K562 (cell line): ENCODE data around the gene USP51. TPM values are rescaled to one million over a fixed set of nuclear protein-coding genes. Genes with fewer than 3 reads are reported as not detected.
A peak's percentile ranks its signal among the peaks of the same experiment; 100 is the strongest.

Experiments
- ATAC-seq: fragments of 200-7000 bp; cut with Tn5 transposase; 3 replicates; pipeline ENCODE4 v1.9.1; 2020; ENCODE audit warnings: moderate library complexity
- BruUV-seq: library from RNA; stranded (reverse); fragments of 400-500 nt; replicated peaks from 2 replicates; lab custom pipeline; 2021; lab: Mats Ljungman, UMichigan
- CTCF ChIA-PET: fragments of 300-600 bp; formaldehyde crosslinking; extraction: SDS; loops from one replicate; lab custom pipeline; 2021; ENCODE audit warnings: low intra/inter-chr PET ratio; lab: Yijun Ruan, JAX
- POLR2A ChIA-PET: fragments of 300-600, 350-650 bp; sonication (Branson Sonifier 250); formaldehyde crosslinking; extraction: SDS; loops from one replicate; lab custom pipeline; 2021; ENCODE audit warnings: antibody characterized with exemption, inconsistent platforms; lab: Yijun Ruan, JAX
- DNase-seq, 4 experiments: peaks; one replicate each; pipeline versions ENCODE4 v3.0.0 to v3.0.0-alpha.2; 2011 to 2018; ENCODE audit warnings: low spot score in 3 of 4, mixed read lengths in 3 of 4; ENCODE audit errors: extremely low read depth in 1 of 4
- FAIRE-seq: peaks from 2 replicates; lab custom pipeline; 2011; peaks lifted over from hg19 to GRCh38; lab: Jason Lieb, UNC
- H2AFZ ChIP-seq: 2 replicates; pipeline ENCODE4 v1.6.0; 2011; ENCODE audit warnings: low read depth, low read length, control low read depth, inconsistent platforms
- H3K27ac ChIP-seq: fragments of 200-600 bp; 3 replicates; pipeline ENCODE4 v1.8.0; 2011; ENCODE audit warnings: low read depth, mild to moderate bottlenecking, control low read depth, inconsistent platforms, low read length, moderate library complexity, mixed read lengths; ENCODE audit errors: extremely low read depth
- H3K27me3 ChIP-seq, 2 experiments: fragments of 300-600 bp in 1 of 2; 2 replicates in 1 of 2; 3 replicates in 1 of 2; pipeline versions ENCODE4 v1.6.0 to v1.8.0; 2011; ENCODE audit warnings: inconsistent platforms in 2 of 2, low read length in 2 of 2, mild to moderate bottlenecking in 1 of 2, mixed read lengths in 1 of 2, moderate library complexity in 1 of 2; ENCODE audit not compliant: control insufficient read depth in 2 of 2, insufficient read depth in 2 of 2
- H3K36me3 ChIP-seq: fragments of 300-600 bp; 3 replicates; pipeline ENCODE4 v1.8.0; 2011; ENCODE audit warnings: mild to moderate bottlenecking, low read length, inconsistent platforms; ENCODE audit not compliant: control insufficient read depth, insufficient read depth
- H3K4me1 ChIP-seq, 2 experiments: fragments of 200-600 bp in 1 of 2; replicated peaks in 1 of 2; 2 replicates in 1 of 2; 3 replicates in 1 of 2; pipeline versions ENCODE4 v1.5.1 to v1.8.0; 2011; ENCODE audit warnings: inconsistent platforms in 2 of 2, low read length in 2 of 2, mild to moderate bottlenecking in 1 of 2, mixed read lengths in 1 of 2, moderate library complexity in 1 of 2; ENCODE audit not compliant: control insufficient read depth in 2 of 2, insufficient read depth in 2 of 2
- H3K4me2 ChIP-seq: 2 replicates; pipeline ENCODE4 v1.6.1; 2011; ENCODE audit warnings: low read length, control low read depth, inconsistent platforms, mixed read lengths; ENCODE audit not compliant: insufficient read depth
- H3K4me3 ChIP-seq: fragments of 200-600 bp; sonication (generic), shearing (Covaris generic); 2 replicates; pipeline ENCODE4 v1.5.1; 2016; ENCODE audit warnings: control low read depth, inconsistent platforms
- H3K79me2 ChIP-seq: fragments of 200-600 bp; 3 replicates; pipeline ENCODE4 v1.8.0; 2011; ENCODE audit warnings: low read length, inconsistent platforms; ENCODE audit not compliant: control insufficient read depth, insufficient read depth
- H3K9ac ChIP-seq, 2 experiments: 2 replicates each; pipeline versions ENCODE4 v1.6.0 to v1.6.1; 2011; ENCODE audit warnings: low read depth in 2 of 2, low read length in 2 of 2, control low read depth in 1 of 2, inconsistent platforms in 1 of 2, mild to moderate bottlenecking in 1 of 2, mixed read lengths in 1 of 2; ENCODE audit not compliant: insufficient read depth in 1 of 2
- H3K9me1 ChIP-seq: one replicate; pipeline ENCODE4 v1.6.0; 2011; ENCODE audit warnings: inconsistent platforms, mild to moderate bottlenecking, low read length, moderate library complexity; ENCODE audit not compliant: control insufficient read depth, insufficient read depth
- H3K9me3 ChIP-seq: replicated peaks from 2 replicates; pipeline ENCODE4 v1.5.1; 2011; ENCODE audit warnings: low read depth, low read length, inconsistent platforms; ENCODE audit not compliant: control insufficient read depth, insufficient read depth
- H4K20me1 ChIP-seq: replicated peaks from 2 replicates; pipeline ENCODE4 v1.6.1; 2011; ENCODE audit warnings: low read length, inconsistent platforms, mixed read lengths; ENCODE audit not compliant: control insufficient read depth, insufficient read depth
- BMI1 ChIP-seq: fragments of 150-350 bp; IDR thresholded peaks from 2 replicates; pipeline ENCODE4 v1.6.1; 2014; ENCODE audit warnings: low read length
- HNRNPLL ChIP-seq: fragments of 200-400 bp; formaldehyde crosslinking; IDR thresholded peaks from 2 replicates; pipeline ENCODE4 v1.6.1; 2017; ENCODE audit warnings: low read length, low read depth, mild to moderate bottlenecking; ENCODE audit not compliant: poor library complexity, severe bottlenecking
- KLF16 ChIP-seq: IDR thresholded peaks from 2 replicates; pipeline ENCODE4 v1.6.1; 2016; ENCODE audit warnings: antibody characterized with exemption
- MAZ ChIP-seq, 2 experiments: fragments of 450-650 bp in 1 of 2; sonication (generic) in 1 of 2; formaldehyde crosslinking; IDR thresholded peaks in 1 of 2; conservative IDR thresholded peaks in 1 of 2; 2 replicates each; pipeline versions ENCODE4 v1.4.0 to v1.5.0; 2020; ENCODE audit warnings: mild to moderate bottlenecking in 1 of 2, missing genetic modification reagents in 1 of 2
- NFRKB ChIP-seq: fragments of 450-650 bp; IDR thresholded peaks from 2 replicates; pipeline ENCODE4 v1.6.1; 2016; ENCODE audit warnings: low read depth
- NRF1 ChIP-seq, 2 experiments: fragments of 450-650 bp; IDR thresholded peaks in 1 of 2; conservative IDR thresholded peaks in 1 of 2; 2 replicates each; pipeline ENCODE4 v1.6.1; 2014; ENCODE audit warnings: mild to moderate bottlenecking in 2 of 2
- PHF8 ChIP-seq: fragments of 200-600 bp; sonication (generic); IDR thresholded peaks from 2 replicates; pipeline ENCODE4 v1.6.1; 2012; ENCODE audit warnings: mixed run types, mild to moderate bottlenecking, inconsistent platforms, low read length, moderate library complexity, borderline replicate concordance
- POLR2A ChIP-seq: fragments of 450-650 bp; conservative IDR thresholded peaks from 2 replicates; pipeline ENCODE4 v1.6.1; 2016
- POLR2B ChIP-seq: fragments of 450-650 bp; IDR thresholded peaks from 2 replicates; pipeline ENCODE4 v1.6.1; 2018; ENCODE audit warnings: low read depth; ENCODE audit not compliant: partially characterized antibody
- POLR2G ChIP-seq: fragments of 200-400 bp; formaldehyde crosslinking; IDR thresholded peaks from 2 replicates; pipeline ENCODE4 v1.6.1; 2017; ENCODE audit warnings: low read depth, mild to moderate bottlenecking, antibody characterized with exemption, low read length, moderate library complexity
- POLR3A ChIP-seq: IDR thresholded peaks from 2 replicates; pipeline ENCODE4 v1.6.1; 2011; ENCODE audit warnings: borderline replicate concordance, mild to moderate bottlenecking, moderate library complexity; ENCODE audit not compliant: insufficient read length, insufficient read depth; ENCODE audit errors: extremely low read depth
- PRMT5 ChIP-seq: sonication (generic); formaldehyde crosslinking; IDR thresholded peaks from 2 replicates; pipeline ENCODE4 v1.5.0; 2020; ENCODE audit warnings: missing genetic modification reagents
- RNF2 ChIP-seq: sonication (generic); IDR thresholded peaks from 2 replicates; pipeline ENCODE4 v1.6.1; 2016
- SMAD2 ChIP-seq: fragments of 150-350 bp; IDR thresholded peaks from 2 replicates; pipeline ENCODE4 v1.6.1; 2014; ENCODE audit warnings: low read depth, mild to moderate bottlenecking, low read length
- TAF1 ChIP-seq: IDR thresholded peaks from 2 replicates; pipeline ENCODE4 v1.6.1; 2011; ENCODE audit warnings: mild to moderate bottlenecking, low read length, moderate library complexity; ENCODE audit not compliant: insufficient read depth, control insufficient read depth, severe bottlenecking; ENCODE audit errors: extremely low read depth
- YY1 ChIP-seq, 3 experiments: IDR thresholded peaks; 2 replicates each; pipeline ENCODE4 v1.6.1; 2011; ENCODE audit warnings: low read length in 2 of 3, mild to moderate bottlenecking in 2 of 3, moderate library complexity in 2 of 3, borderline replicate concordance in 1 of 3, control low read depth in 1 of 3, low read depth in 1 of 3; ENCODE audit not compliant: insufficient read depth in 3 of 3, insufficient replicate concordance in 2 of 3, control insufficient read depth in 1 of 3, insufficient read length in 1 of 3; ENCODE audit errors: extremely low read depth in 1 of 3
- ZBTB7A ChIP-seq: IDR thresholded peaks from 2 replicates; pipeline ENCODE4 v1.6.1; 2011; ENCODE audit warnings: low read depth, mild to moderate bottlenecking, low read length, moderate library complexity, borderline replicate concordance; ENCODE audit not compliant: control insufficient read depth
- ZNF232 ChIP-seq: sonication (generic); formaldehyde crosslinking; IDR thresholded peaks from 2 replicates; pipeline ENCODE4 v1.8.0; 2022; ENCODE audit warnings: mild to moderate bottlenecking, missing genetic modification reagents
- ZNF263 ChIP-seq: sonication (generic); formaldehyde crosslinking; IDR thresholded peaks from 2 replicates; pipeline ENCODE4 v1.8.0; 2022; ENCODE audit warnings: mild to moderate bottlenecking, missing genetic modification reagents, borderline replicate concordance
- ZNF274 ChIP-seq: IDR thresholded peaks from 2 replicates; pipeline ENCODE4 v1.6.1; 2011; ENCODE audit warnings: low read depth, mild to moderate bottlenecking, low read length, moderate library complexity, borderline replicate concordance
- WGBS: fragments of 100-300 bp; shearing (Covaris generic); methylation state at CpG from one replicate; pipeline ENCODE4 v1.1.6; 2016; ENCODE audit warnings: low coverage, mixed read lengths; ENCODE audit not compliant: insufficient coverage; ENCODE audit errors: missing lambda C conversion rate; 5-methylcytosine and 5-hydroxymethylcytosine counted together
- in situ Hi-C: fragments of 300-500 bp; cut with MboI; formaldehyde crosslinking; loops from 4 replicates; pipeline ENCODE4 v1.15.0; 2018; ENCODE audit warnings: inconsistent platforms, mixed read lengths
- intact Hi-C: fragments of 100-400 bp; cut with micrococcal nuclease; formaldehyde crosslinking; loops from 2 replicates; pipeline ENCODE4 v1.14.2; 2022
- polyA plus RNA-seq, 8 experiments: library from polyadenylated mRNA; depleted of rRNA in 4 of 8; stranded (reverse) in 5 of 8; unstranded in 3 of 8; fragments of >200 nt; fragmentation: Nextera tagmentation in 2 of 8; fragmentation: Illumina TruSeq in 1 of 8; extraction: Ambion mirVana in 2 of 8; extraction: Trizol in 1 of 8; gene quantifications; 2 replicates each; pipeline versions ENCODE4 v1.2.1 to v1.2.3, GENCODE V29; 2011 to 2014; ENCODE audit warnings: inconsistent platforms in 1 of 8, missing spikeins in 1 of 8
- total RNA-seq, 7 experiments: library from RNA; depleted of rRNA in 6 of 7; stranded (reverse); fragments of >200 nt in 6 of 7; fragmentation: Illumina TruSeq in 2 of 7; extraction: Trizol in 2 of 7; gene quantifications; 2 replicates each; pipeline versions ENCODE4 v1.2.1 to v1.2.3, GENCODE V29; 2011 to 2021; ENCODE audit warnings: low replicate concordance in 1 of 7
- TF ChIP-seq, protein P1 (sequence below): fragments of 200-800 bp; sonication (Bioruptor generic); IDR thresholded peaks from 2 replicates; pipeline ENCODE4 v1.6.1; 2017; ENCODE audit warnings: missing genetic modification characterization, missing compliant biosample characterization

Gene USP51
- total and polyA plus RNA-seq, 9 of the 15 experiments (the other 6 are each of a cell fraction or from before 2014, with no cell fraction given), result 0.59 to 3.9 (median 1.3) TPM

DNA sequence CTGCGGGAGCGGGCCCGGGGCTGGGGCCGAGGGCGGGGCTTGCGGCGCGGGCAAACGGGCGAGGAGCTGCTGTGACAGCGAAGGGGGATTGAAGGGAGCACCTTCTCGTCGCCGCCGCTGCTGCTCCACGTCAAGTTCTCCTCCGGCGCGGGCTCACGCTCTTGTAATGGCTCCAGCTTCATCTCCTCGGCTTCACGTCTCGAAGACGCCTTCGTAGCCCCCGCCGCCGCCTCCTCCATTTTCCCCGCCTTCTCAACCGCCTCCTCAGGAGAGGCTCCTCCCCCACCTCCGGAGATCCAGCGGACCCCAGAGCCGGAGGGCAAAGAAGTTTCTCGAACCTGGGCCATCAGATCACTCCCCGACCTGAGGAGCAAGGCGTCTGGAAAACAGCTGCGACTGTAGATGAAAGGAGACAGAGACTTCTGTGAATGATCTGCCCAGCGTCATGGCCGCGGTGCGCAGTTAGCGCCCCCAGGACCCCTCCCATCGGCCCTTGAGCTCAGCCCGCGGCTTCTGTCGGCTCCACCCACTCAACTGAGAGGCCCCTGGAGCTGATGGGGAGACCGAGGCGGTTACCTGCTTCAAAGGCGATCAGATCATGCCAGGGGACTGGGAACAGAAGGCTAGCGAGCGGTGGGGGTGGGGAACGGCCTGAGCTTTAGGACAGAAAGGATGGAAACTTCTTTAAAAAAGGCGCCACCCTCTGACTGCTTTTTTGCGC is 895 bp downstream of the USP51 start:
- FAIRE-seq (no peak), ATAC-seq (peak; percentile 75), DNase-seq (peak; percentile 36 to 56 (median 51))
- intact Hi-C loops (no loop called here), in situ Hi-C loops (no loop called here)
- Histone ChIP-seq H2AFZ (peak overlapping the region; percentile 90), H4K20me1 (no peaks in the 10 kb centered on the region), H3K36me3 (no peaks in the 10 kb centered on the region), H3K9me3 (no peaks in the 10 kb centered on the region), H3K9ac (peak overlapping the region; percentile 75 to 92), H3K9me1 (no peaks in the 10 kb centered on the region), H3K27ac (peak overlapping the region; percentile 88), H3K27me3 (no peaks in the 10 kb centered on the region), H3K4me2 (peak overlapping the region; percentile 71), H3K79me2 (no peaks in the 10 kb centered on the region; the same call in 1 of the 3 replicates), H3K4me3 (peak overlapping the region; percentile 61), H3K4me1 (peaks cover 6 to 11% of the 10 kb centered on the region in 2 experiments; a peak in 4 of 5 replicates)
- ChIA-PET POLR2A (interaction anchor here (0.7 kb wide), 1 partner anchor 492 kb away, joined by 3 read pairs; no protein-coding TSS in a partner anchor), CTCF (no interaction called here)
- WGBS, result 11% methylated on average over 13 of the region's 54 CpGs
- BruUV-seq, result TSS peak; percentile 93
- TF ChIP-seq POLR2G (peak; percentile 62; the same call in 1 of the 2 replicates), ZNF263 (CRISPR knock-in tag) (peak; percentile 6; the same call in 1 of the 2 replicates), ZBTB7A (peak; percentile 71; the same call in 1 of the 2 replicates), MAZ (CRISPR knock-in tag; conservative IDR thresholded peaks at IDR 0.05 in 1 of 2, IDR thresholded peaks at IDR 0.05 in 1 of 2) (peak in 1 of 2 experiments; percentile 24; a peak in 2 of 4 replicates), SMAD2 (no peak), RNF2 (no peak), POLR3A (no peak), HNRNPLL (peak; percentile 95), NFRKB (0 out of 2 replicates have a peak, but pooled peaks have one; percentile 6), PRMT5 (CRISPR knock-in tag) (no peak), BMI1 (no peak), NRF1 (conservative IDR thresholded peaks at IDR 0.05 in 1 of 2, IDR thresholded peaks at IDR 0.05 in 1 of 2) (peak; percentile 83 to 86; a peak in 3 of 4 replicates), TAF1 (peak; percentile 13), POLR2A (peak; percentile 60), ZNF232 (CRISPR knock-in tag) (no peak), POLR2B (peak; percentile 15), ZNF274 (no peak), PHF8 (peak; percentile 45; the same call in 1 of the 2 replicates), YY1 (IDR thresholded peaks at IDR 0.05; ENCODE audit: borderline replicate concordance in 1 of 3, control insufficient read depth in 1 of 3, extremely low read depth in 1 of 3, insufficient read depth in 3 of 3, insufficient read length in 1 of 3, insufficient replicate concordance in 2 of 3, low read depth in 1 of 3, low read length in 2 of 3) (peak in 2 of 3 experiments; percentile 17 to 53), KLF16 (no peak)
- TF ChIP-seq, protein P1, sequence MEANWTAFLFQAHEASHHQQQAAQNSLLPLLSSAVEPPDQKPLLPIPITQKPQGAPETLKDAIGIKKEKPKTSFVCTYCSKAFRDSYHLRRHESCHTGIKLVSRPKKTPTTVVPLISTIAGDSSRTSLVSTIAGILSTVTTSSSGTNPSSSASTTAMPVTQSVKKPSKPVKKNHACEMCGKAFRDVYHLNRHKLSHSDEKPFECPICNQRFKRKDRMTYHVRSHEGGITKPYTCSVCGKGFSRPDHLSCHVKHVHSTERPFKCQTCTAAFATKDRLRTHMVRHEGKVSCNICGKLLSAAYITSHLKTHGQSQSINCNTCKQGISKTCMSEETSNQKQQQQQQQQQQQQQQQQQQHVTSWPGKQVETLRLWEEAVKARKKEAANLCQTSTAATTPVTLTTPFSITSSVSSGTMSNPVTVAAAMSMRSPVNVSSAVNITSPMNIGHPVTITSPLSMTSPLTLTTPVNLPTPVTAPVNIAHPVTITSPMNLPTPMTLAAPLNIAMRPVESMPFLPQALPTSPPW, result peak; percentile 45
